GM10266 (cell line): ENCODE results near the gene DSC2.

Source experiments
- DNase-seq: peaks from one replicate; pipeline ENCODE4 v3.0.0; 2012; ENCODE audit errors: extremely low spot score
- TF ChIP-seq, protein P1 (sequence below): IDR thresholded peaks from 2 replicates; pipeline ENCODE4 v1.5.1; 2012; ENCODE audit warnings: mild to moderate bottlenecking, low read depth; ENCODE audit not compliant: control insufficient read depth, insufficient read depth; ENCODE audit errors: missing control alignments

Gene DSC2

DNA sequence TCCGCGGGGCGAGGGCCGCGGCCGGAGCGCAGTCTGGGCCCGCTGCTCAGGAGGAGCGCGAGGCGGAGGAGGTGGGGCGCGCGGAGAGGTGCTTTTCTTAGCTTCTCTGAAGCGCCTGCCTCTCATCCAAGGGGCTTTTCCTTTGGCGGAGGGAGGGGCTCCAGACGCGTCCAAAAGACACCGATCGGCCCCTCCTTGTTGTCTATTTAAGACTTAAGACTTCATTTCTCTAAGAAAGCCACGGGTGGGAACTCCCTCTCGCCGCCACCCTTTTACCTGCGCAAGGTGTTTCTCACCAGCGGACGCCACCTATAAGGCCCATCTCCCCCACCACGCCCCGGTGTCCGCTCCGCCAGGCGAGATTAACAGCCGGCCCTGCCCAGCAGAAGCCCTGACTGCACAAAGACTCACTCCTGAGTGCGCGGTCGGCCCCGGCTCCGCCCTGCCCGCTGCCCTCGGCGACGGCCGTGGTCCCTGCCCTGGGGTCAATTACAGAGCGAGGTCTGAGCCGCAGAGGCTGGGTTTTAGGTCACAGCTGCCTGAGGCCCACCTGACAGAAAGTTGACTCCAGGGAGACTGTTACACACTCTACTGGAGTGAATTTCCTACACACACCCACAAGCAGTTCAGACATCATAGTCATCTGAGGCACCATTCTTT lies at the start of gene DSC2:
Gene DSC2, minus strand, starts transcription at position 397 of the 660 bp plus-strand sequence. CDS start 450 bp downstream, outside the sequence.
- TF ChIP-seq, protein P1, sequence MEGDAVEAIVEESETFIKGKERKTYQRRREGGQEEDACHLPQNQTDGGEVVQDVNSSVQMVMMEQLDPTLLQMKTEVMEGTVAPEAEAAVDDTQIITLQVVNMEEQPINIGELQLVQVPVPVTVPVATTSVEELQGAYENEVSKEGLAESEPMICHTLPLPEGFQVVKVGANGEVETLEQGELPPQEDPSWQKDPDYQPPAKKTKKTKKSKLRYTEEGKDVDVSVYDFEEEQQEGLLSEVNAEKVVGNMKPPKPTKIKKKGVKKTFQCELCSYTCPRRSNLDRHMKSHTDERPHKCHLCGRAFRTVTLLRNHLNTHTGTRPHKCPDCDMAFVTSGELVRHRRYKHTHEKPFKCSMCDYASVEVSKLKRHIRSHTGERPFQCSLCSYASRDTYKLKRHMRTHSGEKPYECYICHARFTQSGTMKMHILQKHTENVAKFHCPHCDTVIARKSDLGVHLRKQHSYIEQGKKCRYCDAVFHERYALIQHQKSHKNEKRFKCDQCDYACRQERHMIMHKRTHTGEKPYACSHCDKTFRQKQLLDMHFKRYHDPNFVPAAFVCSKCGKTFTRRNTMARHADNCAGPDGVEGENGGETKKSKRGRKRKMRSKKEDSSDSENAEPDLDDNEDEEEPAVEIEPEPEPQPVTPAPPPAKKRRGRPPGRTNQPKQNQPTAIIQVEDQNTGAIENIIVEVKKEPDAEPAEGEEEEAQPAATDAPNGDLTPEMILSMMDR, result no peak
- DNase-seq, result peak; percentile 42

- DNase-seq, result no peak
- TF ChIP-seq, protein P1, result no peak
Measured at GRCh38 chr18:31149351-31149750, 47.1 kb upstream of the DSC2 start.

DNA sequence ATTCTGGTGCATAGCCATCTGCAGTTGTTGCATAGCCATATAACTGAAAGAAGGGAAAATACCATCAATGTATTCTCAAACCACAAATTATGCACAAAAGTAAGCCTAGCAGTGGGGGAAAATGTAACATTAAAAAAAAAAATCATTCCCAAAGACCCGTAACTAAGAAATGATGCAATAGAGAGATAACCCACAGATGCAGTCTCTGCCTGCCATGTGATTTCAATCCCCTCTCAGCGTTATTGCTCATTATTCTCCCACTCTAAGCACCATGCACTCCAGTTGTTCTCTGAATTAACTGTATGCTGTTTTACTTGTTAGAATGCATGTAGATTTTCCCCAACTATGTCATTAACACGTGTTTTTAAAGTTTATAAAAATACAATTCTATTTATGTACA lies 46.4 kb upstream of the DSC2 start:
- TF ChIP-seq, protein P1, result no peak
- DNase-seq, result no peak

DNA sequence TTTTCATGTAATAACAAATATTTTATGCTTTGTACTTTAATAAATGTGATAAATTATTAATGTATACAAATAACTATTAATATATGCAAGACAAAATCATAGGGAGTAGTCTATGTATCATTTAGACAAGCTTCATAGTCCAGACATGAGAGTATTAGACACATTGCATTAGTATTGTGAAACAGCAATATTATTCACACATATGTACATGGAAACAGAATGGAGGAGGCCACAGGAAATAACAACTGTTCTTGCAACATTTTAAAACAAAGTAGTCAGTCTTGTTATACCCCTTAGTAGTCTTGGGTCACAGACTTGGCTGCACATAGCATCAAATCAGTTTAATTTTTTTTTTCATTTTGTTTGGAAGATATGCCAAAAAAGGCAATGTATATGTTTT lies 44.6 kb upstream of the DSC2 start:
- no peak for DNase-seq
- TF ChIP-seq, protein P1, result no peak

DNA sequence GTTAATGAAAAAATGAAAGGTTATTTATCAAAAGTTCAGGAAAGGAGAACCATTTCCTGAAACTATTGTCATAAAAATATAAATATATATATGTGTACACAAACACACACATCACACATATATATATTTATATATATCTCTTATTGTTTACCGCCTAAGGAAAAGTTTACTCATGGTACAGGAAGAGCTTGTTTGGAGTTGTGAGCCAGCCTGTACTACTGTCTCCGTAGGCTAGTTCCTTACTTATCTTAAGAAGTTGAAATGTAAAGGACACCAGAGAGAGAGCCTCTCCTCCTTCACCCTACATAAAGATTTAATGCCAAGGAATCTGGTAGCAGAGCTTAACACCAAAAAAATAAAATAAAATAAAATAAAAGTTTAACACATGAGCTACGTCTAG lies 40.8 kb upstream of the DSC2 start:
- TF ChIP-seq, protein P1, result no peak

GRCh38 chr18:31138709-31139108 lies 36.5 kb upstream of the DSC2 start:
- TF ChIP-seq, protein P1, result no peak
- DNase-seq, result no peak

More for the DNA sequence above, 40.8 kb upstream of the DSC2 start:
- DNase-seq, result no peak

DNA sequence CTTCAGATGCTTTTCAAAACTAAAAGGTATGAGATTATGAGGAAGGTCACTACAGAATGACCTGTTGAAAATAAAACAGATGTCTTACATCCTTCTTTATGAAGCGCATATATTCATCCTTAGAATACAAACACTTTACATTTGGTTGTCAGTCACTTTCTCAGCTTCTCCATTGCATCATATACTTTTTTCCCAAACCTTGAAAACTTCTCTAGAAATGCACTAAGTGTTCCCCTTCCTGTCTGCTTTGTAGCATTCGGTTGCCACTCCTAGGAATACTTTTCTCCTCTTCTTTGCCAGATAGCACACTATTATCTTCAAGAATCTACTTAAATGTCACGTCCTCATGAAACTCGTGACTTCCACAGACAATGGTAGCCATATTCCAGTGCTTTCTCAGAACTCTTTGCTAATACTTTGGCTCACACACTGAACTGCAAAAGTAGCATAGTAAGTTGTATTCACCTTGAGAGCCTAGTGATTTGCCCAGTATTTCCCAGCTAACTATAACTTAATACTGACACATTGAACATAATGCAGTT lies 32.8 kb upstream of the DSC2 start:
- no peak for DNase-seq
- TF ChIP-seq, protein P1, result no peak
